Mucosa of stomach (tissue), 1 donor: ENCODE results near the gene CHRM3.

Experiments
- H3K27me3 ChIP-seq: one replicate; pipeline ENCODE4 v1.7.0; 2013; ENCODE audit warnings: mild to moderate bottlenecking, low read length; ENCODE audit not compliant: control insufficient read depth, insufficient read depth
- H3K36me3 ChIP-seq: one replicate; pipeline ENCODE4 v1.7.0; 2013; ENCODE audit warnings: low read length; ENCODE audit not compliant: control insufficient read depth, insufficient read depth
- H3K4me1 ChIP-seq: one replicate; pipeline ENCODE4 v1.7.0; 2013; ENCODE audit warnings: mild to moderate bottlenecking, low read length; ENCODE audit not compliant: control insufficient read depth, insufficient read depth
- H3K4me3 ChIP-seq: one replicate; pipeline ENCODE4 v1.7.0; 2013; ENCODE audit warnings: low read length
- H3K9ac ChIP-seq: one replicate; pipeline ENCODE4 v1.7.0; 2013; ENCODE audit warnings: mild to moderate bottlenecking, low read length, moderate library complexity
- H3K9me3 ChIP-seq: one replicate; pipeline ENCODE4 v1.7.0; 2013; ENCODE audit warnings: mild to moderate bottlenecking, low read length, moderate library complexity; ENCODE audit not compliant: control insufficient read depth
- donor health status: Pancreatic carcinoma.

Gene CHRM3

DNA sequence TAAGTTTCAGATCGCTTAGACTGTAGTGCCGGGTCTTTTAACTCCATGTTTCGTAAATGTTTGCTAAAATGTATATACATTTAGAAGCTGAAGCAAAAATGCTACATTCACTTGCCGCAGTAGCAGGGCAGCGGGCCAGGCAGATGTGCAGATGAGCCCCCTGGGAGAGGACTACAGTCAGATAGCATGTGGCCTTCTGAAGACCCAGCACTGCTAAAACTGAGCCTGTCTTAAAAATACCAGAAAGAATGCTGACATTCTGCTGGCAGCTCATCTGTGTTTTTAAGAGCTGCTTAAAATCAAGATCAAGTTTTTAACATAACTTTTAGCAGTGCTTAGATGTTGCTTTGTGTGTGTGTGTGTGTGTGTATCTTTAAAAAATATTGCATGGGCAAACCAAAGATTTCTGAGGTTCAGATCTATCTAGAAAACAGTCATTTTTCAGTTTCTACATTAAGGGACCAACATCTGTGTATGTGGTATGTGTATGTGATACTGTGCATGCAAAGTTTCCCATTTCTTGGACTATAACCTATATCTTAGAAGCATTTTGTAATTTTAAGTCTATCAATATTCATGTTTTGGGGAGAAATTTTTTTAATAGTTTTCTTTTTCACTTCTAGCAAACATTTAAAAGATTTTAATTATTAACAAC, 31.7 kb downstream of the CHRM3 start:
- H3K9me3 ChIP-seq: no peaks in the 10 kb centered on the region
- H3K4me1 ChIP-seq: peaks cover 9% of the 10 kb centered on the region
- no peaks in the 10 kb centered on the region for H3K27me3 ChIP-seq
- H3K9ac ChIP-seq: no peak overlapping the region
- no peak overlapping the region for H3K4me3 ChIP-seq
- no peaks in the 10 kb centered on the region for H3K36me3 ChIP-seq

DNA sequence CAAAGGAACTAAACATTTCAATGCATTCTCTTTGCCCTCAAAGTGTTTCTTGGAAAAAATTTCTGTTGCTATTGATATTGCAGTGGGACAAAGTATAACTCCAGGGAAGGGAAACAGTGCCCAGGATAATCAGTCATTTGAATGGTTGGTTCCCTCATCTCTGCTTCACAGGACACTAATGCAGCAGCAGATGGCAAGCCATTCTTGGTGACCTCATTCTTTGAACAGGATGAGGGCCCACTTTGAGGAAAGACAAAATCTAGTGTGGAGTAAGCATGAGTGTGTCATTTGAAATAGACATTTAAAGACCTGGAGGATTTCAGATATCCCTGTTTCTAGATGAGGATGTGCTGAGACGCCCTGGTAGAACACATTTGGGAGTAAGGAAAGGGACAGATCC, 32.3 kb downstream of the CHRM3 start:
- Histone ChIP-seq H3K36me3 (no peaks in the 10 kb centered on the region), H3K9me3 (no peaks in the 10 kb centered on the region), H3K4me1 (peaks cover 9% of the 10 kb centered on the region), H3K4me3 (no peak overlapping the region), H3K27me3 (no peaks in the 10 kb centered on the region), H3K9ac (no peak overlapping the region)

DNA sequence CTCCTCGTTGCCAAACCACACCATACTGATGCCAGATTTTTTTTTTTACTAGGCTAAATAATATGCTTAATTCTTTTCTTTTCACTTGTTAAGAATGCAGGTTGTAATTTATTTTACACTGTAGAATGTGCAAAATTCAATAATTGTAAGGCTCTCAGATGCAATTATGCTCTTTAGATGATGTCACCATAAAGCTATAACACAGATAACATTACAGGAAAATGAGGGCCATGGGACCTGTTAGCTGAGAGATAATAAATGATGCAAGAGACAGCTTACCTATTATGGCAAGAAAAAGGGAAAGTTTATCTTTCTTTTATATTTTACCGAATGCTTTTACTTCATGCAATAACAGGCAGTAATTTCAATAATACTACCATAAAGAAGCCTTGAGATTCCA, 35.4 kb downstream of the CHRM3 start:
- H3K27me3 ChIP-seq: no peaks in the 10 kb centered on the region
- H3K4me3 ChIP-seq: no peak overlapping the region
- H3K9me3 ChIP-seq: no peaks in the 10 kb centered on the region
- no peak overlapping the region for H3K9ac ChIP-seq
- H3K36me3 ChIP-seq: no peaks in the 10 kb centered on the region
- no peaks in the 10 kb centered on the region for H3K4me1 ChIP-seq

DNA sequence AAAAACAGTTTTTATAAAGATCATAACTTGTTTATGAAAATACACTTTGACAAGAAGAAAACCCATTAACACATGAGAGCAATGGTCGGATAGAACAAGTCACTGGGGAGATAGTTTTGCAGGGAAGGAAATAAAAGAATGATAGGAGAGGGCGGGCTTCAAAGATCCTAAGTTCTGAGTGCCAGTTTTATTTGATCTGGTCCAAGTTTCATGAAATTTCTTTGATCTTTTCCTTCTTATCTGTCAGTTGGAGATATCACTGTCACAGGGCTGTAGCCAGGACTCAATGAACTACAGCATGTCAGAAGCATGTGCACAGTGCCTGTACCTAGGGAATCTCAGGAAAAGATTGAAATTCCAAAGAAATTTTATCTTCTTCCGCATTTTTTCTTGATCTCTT, 36.5 kb downstream of the CHRM3 start:
- Histone ChIP-seq H3K9ac (no peak overlapping the region), H3K9me3 (no peaks in the 10 kb centered on the region), H3K4me1 (no peaks in the 10 kb centered on the region), H3K36me3 (no peaks in the 10 kb centered on the region), H3K27me3 (no peaks in the 10 kb centered on the region), H3K4me3 (no peak overlapping the region)

DNA sequence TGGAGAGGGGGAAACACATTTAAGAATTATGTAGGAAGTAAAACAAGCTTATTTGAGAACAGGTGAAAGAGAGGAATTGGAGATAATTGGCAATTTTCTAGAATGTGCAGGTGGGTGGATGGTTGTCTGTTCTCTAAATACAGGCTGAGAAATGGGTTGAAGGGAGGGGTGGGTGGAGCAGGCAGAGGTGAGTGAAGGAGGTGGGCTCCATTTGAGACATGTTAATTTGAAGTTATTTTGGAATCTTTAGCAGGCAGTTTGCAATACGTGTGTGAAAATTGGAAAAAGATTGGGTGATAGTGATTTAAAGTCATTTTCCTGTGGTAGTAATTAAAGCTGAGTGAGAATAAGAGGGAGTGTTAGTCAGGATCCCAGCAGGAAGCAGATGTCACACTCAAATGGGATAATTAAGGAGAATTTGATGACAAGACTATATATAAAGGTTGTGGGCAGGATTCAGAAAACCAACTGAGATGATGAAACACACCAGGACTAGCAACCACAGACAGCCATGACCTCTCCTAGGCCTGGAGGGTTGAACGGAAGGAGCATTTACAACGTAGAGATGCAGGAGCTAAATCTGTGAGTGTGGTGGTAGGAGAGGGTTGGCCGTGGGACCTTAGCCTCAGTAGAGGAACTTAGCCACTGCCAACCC, 40.6 kb downstream of the CHRM3 start:
- Histone ChIP-seq H3K36me3 (no peaks in the 10 kb centered on the region), H3K9me3 (no peaks in the 10 kb centered on the region), H3K4me1 (no peaks in the 10 kb centered on the region), H3K4me3 (no peak overlapping the region), H3K9ac (no peak overlapping the region), H3K27me3 (no peaks in the 10 kb centered on the region)

DNA sequence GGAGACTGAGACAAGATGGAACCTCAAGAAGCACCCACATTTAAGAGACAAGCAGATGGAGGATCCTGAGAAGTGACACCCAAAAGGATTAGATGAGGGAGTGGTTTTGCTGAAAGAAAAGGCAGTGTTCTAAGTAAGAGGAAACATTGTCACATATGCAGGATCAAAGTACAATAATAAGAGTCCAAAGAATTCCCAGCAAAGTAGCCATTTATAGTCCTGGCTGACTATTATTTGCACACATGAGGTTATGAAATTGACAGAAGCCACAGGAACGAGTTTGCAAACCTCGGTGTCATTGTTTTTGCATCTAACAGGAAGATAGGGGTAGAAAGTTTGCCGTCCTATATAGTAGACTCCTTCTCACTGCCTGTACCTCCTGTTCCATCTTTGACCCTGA, 41.3 kb downstream of the CHRM3 start:
- Histone ChIP-seq H3K9me3 (no peaks in the 10 kb centered on the region), H3K36me3 (no peaks in the 10 kb centered on the region), H3K4me3 (no peak overlapping the region), H3K9ac (no peak overlapping the region), H3K27me3 (no peaks in the 10 kb centered on the region), H3K4me1 (no peaks in the 10 kb centered on the region)

DNA sequence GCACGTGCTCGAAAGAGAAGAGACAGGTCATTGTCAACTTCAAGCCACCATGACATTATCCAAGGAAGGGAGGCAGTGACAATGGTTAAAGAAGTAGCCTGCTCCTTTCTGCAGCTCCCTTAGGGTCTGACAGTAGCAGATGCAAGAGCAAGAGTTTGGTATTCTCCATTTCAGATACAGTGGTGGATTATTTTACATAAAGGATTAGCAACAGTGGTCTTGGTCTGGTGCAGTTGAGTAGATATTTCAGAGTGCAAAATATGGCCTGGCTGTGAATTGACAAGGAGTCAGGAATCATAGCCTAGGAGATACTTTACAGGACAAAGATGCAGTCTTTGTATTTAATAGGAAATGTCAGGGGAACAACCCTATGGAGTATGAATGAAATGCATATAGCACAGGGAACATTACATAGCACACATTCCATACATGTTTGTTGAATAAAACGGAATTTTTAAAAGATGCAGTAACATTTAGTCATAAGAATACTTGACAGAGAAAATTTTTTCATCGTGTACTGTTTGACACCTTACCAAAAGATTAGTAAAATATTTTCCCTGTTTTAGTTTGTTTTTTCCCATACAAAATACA, 41.8 kb downstream of the CHRM3 start:
- Histone ChIP-seq H3K4me1 (no peaks in the 10 kb centered on the region), H3K4me3 (no peak overlapping the region), H3K9ac (no peak overlapping the region), H3K36me3 (no peaks in the 10 kb centered on the region), H3K27me3 (no peaks in the 10 kb centered on the region), H3K9me3 (no peaks in the 10 kb centered on the region)

DNA sequence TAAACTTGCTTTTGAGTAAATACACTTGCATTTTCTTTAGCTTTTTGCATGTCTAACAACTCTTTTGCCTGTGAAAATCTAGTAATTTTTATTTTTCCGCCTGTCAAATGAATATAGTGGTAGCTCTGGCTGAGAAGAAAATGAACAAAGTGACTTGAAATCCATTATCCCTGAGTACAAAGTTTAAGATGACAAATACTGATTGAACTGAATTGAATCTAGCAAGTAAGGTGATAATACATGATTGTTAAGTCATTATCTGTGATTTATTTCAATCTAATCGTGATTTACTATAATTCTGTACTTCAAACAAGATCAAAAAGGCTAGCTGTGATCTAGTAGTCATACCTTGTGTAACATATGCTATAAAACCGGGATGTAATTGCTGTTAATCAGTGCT, 42.8 kb downstream of the CHRM3 start:
- Histone ChIP-seq H3K4me1 (no peaks in the 10 kb centered on the region), H3K36me3 (no peaks in the 10 kb centered on the region), H3K27me3 (no peaks in the 10 kb centered on the region), H3K9ac (no peak overlapping the region), H3K4me3 (no peak overlapping the region), H3K9me3 (no peaks in the 10 kb centered on the region)

DNA sequence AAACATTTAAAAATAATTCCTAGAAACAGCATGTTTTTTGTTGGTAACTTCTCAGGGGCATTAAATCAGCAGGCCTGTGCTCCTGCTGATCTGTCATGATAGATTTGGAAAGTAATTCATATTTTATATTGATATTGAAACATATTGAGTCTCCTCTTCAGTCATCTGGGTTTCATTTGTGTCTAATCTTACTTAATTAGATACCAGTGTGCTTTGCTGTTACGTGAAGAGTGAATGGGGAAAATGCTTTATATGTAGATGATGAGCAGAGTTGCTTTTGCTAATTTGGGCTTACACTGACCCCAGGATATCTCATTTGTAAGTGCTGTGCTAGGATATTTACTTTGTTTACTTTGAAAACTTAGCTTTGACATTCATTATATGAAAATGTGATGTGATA, 45.9 kb downstream of the CHRM3 start:
- Histone ChIP-seq H3K4me3 (no peak overlapping the region), H3K4me1 (no peaks in the 10 kb centered on the region), H3K27me3 (no peaks in the 10 kb centered on the region), H3K36me3 (no peaks in the 10 kb centered on the region), H3K9ac (no peak overlapping the region), H3K9me3 (no peaks in the 10 kb centered on the region)

DNA sequence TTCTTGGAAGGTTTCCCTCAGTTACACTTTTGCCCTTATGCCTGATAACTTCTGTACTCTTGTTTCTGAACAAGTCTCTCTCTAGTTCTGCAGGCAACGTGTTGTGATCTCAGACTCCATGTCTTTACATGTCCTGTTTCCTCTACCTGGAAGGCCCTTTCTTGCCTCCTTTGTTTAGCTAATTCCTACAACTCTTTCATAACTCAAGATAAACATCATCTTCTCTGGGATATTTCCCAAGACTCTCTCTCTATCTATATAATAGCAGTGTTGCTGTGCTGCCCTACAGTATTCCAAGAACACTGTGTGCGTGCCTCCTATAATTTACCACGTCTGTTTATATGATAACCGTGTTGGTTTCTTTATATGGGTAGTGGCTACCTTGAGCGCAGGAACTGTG, 47.8 kb downstream of the CHRM3 start:
- H3K36me3 ChIP-seq: no peaks in the 10 kb centered on the region
- no peaks in the 10 kb centered on the region for H3K4me1 ChIP-seq
- no peak overlapping the region for H3K9ac ChIP-seq
- H3K27me3 ChIP-seq: no peaks in the 10 kb centered on the region
- H3K9me3 ChIP-seq: no peaks in the 10 kb centered on the region
- H3K4me3 ChIP-seq: no peak overlapping the region
